Activated CD8-positive, alpha-beta memory T cell treated with anti-CD3 and anti-CD28 coated beads for 24 hours (primary cell): ENCODE results near the gene RSPH10B2.
"Not testable (repeated sequence)": the region's sequence is repeated elsewhere in the genome, so short reads cannot be mapped to it uniquely, and the experiment has no call there.

Source experiments
- DNase-seq: peaks from one replicate; pipeline ENCODE4 v3.0.0-alpha.2; 2020

Gene RSPH10B2

GRCh38 chr7:6843654-6844053, 89.8 kb downstream of the RSPH10B2 start:
- DNase-seq, result not testable (repeated sequence)

- DNase-seq, result not testable (repeated sequence)
Measured at GRCh38 chr7:6845971-6846449, 92.1 kb downstream of the RSPH10B2 start.

GRCh38 chr7:6847751-6848150, 93.8 kb downstream of the RSPH10B2 start:
- DNase-seq, result not testable (repeated sequence)
